Measurements from ENCODE around the gene BCL6B. TPM values are rescaled to one million over a fixed set of nuclear protein-coding genes. Genes with fewer than 3 reads are reported as not detected.

BCL6B gene
- total RNA-seq, 1 experiment from 2014 or later: 0.18 TPM

DNA sequence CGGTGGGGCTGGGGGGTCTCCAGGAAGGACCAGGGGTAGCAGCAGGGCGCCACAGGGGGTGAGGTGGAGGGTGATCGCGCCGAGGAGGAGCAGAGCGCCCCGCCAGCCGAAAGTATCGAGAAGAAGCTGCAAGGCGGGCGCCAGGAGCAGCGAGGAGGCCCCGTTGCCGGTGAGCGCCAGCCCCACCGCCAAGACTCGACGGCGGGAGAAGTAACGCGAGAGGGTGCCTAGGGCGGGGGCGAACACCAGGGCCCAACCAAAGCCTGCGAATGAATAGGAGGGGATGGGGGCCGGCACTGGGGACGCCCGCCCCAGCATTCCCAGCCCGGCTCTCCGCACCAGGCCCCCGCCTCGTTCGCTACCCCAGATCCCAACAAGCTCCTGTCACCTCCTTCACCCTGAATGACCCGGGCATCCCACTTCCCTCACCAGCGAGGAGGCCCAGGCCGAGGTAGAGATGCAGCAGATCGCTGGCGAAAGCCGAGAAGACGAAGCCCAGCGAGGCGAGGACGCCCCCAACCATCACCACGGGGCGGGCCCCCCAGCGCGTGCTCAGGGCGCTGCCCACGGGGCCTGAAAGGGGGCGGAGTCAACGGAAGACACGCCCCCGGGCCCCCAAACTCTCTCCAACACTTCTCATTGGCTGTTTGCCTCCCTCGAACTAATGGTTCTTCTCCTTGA is 19.8 kb downstream of the BCL6B start:
- H3K4me3 ChIP-seq (ENCODE audit: low read depth in 2 of 2, low read length in 2 of 2): peak overlapping the region; percentile 37 to 55
- intact Hi-C loops (cut with micrococcal nuclease; ENCODE audit: unreplicated experiment): loop anchor here (10.0 kb wide), 1 partner anchor 122 kb away; no protein-coding TSS in a partner anchor
- POLR2A ChIA-PET: interaction anchor here (0.9 kb wide), 1 partner anchor 176 kb away, joined by 4 read pairs; no protein-coding TSS in a partner anchor
- H3K36me3 ChIP-seq (ENCODE audit: control insufficient read depth, insufficient read depth, low read length): no peaks in the 10 kb centered on the region
- in situ Hi-C loops (cut with HindIII; ENCODE audit: low pct_unique_long_range_greater_than_20kb, low sequenced_read_pairs): no loop called here
- BruUV-seq (replicated peaks): no TSS peak
- TF ChIP-seq, protein P1, sequence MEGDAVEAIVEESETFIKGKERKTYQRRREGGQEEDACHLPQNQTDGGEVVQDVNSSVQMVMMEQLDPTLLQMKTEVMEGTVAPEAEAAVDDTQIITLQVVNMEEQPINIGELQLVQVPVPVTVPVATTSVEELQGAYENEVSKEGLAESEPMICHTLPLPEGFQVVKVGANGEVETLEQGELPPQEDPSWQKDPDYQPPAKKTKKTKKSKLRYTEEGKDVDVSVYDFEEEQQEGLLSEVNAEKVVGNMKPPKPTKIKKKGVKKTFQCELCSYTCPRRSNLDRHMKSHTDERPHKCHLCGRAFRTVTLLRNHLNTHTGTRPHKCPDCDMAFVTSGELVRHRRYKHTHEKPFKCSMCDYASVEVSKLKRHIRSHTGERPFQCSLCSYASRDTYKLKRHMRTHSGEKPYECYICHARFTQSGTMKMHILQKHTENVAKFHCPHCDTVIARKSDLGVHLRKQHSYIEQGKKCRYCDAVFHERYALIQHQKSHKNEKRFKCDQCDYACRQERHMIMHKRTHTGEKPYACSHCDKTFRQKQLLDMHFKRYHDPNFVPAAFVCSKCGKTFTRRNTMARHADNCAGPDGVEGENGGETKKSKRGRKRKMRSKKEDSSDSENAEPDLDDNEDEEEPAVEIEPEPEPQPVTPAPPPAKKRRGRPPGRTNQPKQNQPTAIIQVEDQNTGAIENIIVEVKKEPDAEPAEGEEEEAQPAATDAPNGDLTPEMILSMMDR (IDR thresholded peaks at IDR 0.05): no peak
- TF ChIP-seq, protein P2, sequence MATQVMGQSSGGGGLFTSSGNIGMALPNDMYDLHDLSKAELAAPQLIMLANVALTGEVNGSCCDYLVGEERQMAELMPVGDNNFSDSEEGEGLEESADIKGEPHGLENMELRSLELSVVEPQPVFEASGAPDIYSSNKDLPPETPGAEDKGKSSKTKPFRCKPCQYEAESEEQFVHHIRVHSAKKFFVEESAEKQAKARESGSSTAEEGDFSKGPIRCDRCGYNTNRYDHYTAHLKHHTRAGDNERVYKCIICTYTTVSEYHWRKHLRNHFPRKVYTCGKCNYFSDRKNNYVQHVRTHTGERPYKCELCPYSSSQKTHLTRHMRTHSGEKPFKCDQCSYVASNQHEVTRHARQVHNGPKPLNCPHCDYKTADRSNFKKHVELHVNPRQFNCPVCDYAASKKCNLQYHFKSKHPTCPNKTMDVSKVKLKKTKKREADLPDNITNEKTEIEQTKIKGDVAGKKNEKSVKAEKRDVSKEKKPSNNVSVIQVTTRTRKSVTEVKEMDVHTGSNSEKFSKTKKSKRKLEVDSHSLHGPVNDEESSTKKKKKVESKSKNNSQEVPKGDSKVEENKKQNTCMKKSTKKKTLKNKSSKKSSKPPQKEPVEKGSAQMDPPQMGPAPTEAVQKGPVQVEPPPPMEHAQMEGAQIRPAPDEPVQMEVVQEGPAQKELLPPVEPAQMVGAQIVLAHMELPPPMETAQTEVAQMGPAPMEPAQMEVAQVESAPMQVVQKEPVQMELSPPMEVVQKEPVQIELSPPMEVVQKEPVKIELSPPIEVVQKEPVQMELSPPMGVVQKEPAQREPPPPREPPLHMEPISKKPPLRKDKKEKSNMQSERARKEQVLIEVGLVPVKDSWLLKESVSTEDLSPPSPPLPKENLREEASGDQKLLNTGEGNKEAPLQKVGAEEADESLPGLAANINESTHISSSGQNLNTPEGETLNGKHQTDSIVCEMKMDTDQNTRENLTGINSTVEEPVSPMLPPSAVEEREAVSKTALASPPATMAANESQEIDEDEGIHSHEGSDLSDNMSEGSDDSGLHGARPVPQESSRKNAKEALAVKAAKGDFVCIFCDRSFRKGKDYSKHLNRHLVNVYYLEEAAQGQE (IDR thresholded peaks at IDR 0.05; ENCODE audit: insufficient read depth in 1 of 2, low read depth in 2 of 2, low read length in 1 of 2): no peak
- TF ChIP-seq TCF7L2 (IDR thresholded peaks at IDR 0.05; ENCODE audit: low read depth, low read length): no peak
- no peak for TF ChIP-seq SIN3A (IDR thresholded peaks at IDR 0.05; ENCODE audit: borderline replicate concordance, insufficient read depth, low read depth, low read length)
- TF ChIP-seq POLR2AphosphoS5 (IDR thresholded peaks at IDR 0.05; ENCODE audit: low read depth, low read length): no peak
- no peaks in the 10 kb centered on the region for H3K27me3 ChIP-seq (ENCODE audit: control insufficient read depth, insufficient read depth, low read length)
- peaks cover 12% of the 10 kb centered on the region for H3K4me1 ChIP-seq (ENCODE audit: control insufficient read depth, insufficient read depth, low read length)
- no peak overlapping the region for H3K27ac ChIP-seq (ENCODE audit: low read length)
- CTCF ChIA-PET: no interaction called here
- H3K9me3 ChIP-seq (ENCODE audit: control insufficient read depth, insufficient read depth, low read depth, low read length): no peaks in the 10 kb centered on the region
- no peak for DNase-seq (ENCODE audit: low read depth, low spot score)
- no peak for ATAC-seq

DNA sequence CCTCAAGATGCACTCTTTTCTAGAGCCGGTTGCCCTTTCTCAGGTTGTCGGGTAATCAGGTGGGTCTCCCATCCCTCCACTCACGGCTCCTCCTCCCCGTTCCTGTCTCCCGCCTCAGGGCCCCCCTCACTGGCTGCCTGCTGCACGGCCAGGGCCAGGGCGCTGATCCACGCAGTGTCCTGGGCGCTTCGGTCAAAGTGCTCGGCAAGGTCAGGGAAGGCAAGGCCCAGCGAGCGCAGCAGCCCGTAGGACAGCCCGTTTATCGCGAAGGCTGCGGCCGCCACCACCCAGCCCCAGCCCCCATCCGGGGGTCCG is 20.3 kb downstream of the BCL6B start:
- ChIA-PET CTCF (no interaction called here), POLR2A (interaction anchor here (0.9 kb wide), 1 partner anchor 176 kb away, joined by 4 read pairs; no protein-coding TSS in a partner anchor)
- ATAC-seq (peak; percentile 56), DNase-seq (ENCODE audit: low read depth, low spot score) (no peak)
- Histone ChIP-seq H3K36me3 (ENCODE audit: control insufficient read depth, insufficient read depth, low read length) (no peaks in the 10 kb centered on the region), H3K4me3 (ENCODE audit: low read depth in 2 of 2, low read length in 2 of 2) (peak overlapping the region; percentile 37 to 55), H3K9me3 (ENCODE audit: control insufficient read depth, insufficient read depth, low read depth, low read length) (no peaks in the 10 kb centered on the region), H3K4me1 (ENCODE audit: control insufficient read depth, insufficient read depth, low read length) (peaks cover 12% of the 10 kb centered on the region), H3K27me3 (ENCODE audit: control insufficient read depth, insufficient read depth, low read length) (no peaks in the 10 kb centered on the region), H3K27ac (ENCODE audit: low read length) (no peak overlapping the region)
- intact Hi-C loops (cut with micrococcal nuclease; ENCODE audit: unreplicated experiment): loop anchor here (10.0 kb wide), 1 partner anchor 122 kb away; no protein-coding TSS in a partner anchor
- no TSS peak for BruUV-seq (replicated peaks)
- in situ Hi-C loops (cut with HindIII; ENCODE audit: low pct_unique_long_range_greater_than_20kb, low sequenced_read_pairs): no loop called here
- TF ChIP-seq, protein P1 (IDR thresholded peaks at IDR 0.05): no peak
- TF ChIP-seq, protein P2 (IDR thresholded peaks at IDR 0.05; ENCODE audit: insufficient read depth in 1 of 2, low read depth in 2 of 2, low read length in 1 of 2): no peak
- TF ChIP-seq TCF7L2 (IDR thresholded peaks at IDR 0.05; ENCODE audit: low read depth, low read length) (no peak), SIN3A (IDR thresholded peaks at IDR 0.05; ENCODE audit: borderline replicate concordance, insufficient read depth, low read depth, low read length) (no peak), POLR2AphosphoS5 (IDR thresholded peaks at IDR 0.05; ENCODE audit: low read depth, low read length) (no peak)

Data from Panc1 (cell line).